Thyroid gland (tissue), 4 donors: Measurements from ENCODE around the gene PDZRN3.

Experiments
- CTCF ChIP-seq, 6 experiments: fragments of 200-600 bp in 3 of 6; fragments of 450-650 bp in 3 of 6; sonication (generic) in 3 of 6; IDR thresholded peaks; one replicate each; pipeline ENCODE4 v1.5.1; 2016 to 2019; ENCODE audit warnings: antibody characterized with exemption in 6 of 6, mild to moderate bottlenecking in 2 of 6, inconsistent platforms in 1 of 6, moderate library complexity in 1 of 6
- POLR2A ChIP-seq, 2 donors: fragments of 450-650 bp; IDR thresholded peaks; one replicate each; pipeline ENCODE4 v1.6.1; 2017; ENCODE audit warnings: antibody characterized with exemption in 2 of 2, mild to moderate bottlenecking in 2 of 2, moderate library complexity in 1 of 2

GRCh38 chr3:73381551-73381950 lies 243.2 kb downstream of the PDZRN3 start:
- TF ChIP-seq CTCF (IDR thresholded peaks at IDR 0.05) (no peak), POLR2A (IDR thresholded peaks at IDR 0.05) (no peak)
